CD4-positive, CD25-positive, alpha-beta regulatory T cell (primary cell): ENCODE measurements around the gene ABCC6. TPM values are rescaled to one million over a fixed set of nuclear protein-coding genes. Genes with fewer than 3 reads are reported as not detected.

Experiments used
- ATAC-seq, 2 donors: fragments of 150-1000 bp; cut with Tn5 transposase; one replicate each; pipeline ENCODE4 v1.10.0; 2021; ENCODE audit warnings: low read depth in 2 of 2, moderate number of reproducible peaks in 2 of 2, moderate library complexity in 1 of 2
- DNase-seq, 3 donors: peaks; one replicate each; pipeline versions ENCODE4 v3.0.0 to v3.0.0-alpha.2; 2012 to 2022; ENCODE audit warnings: mixed read lengths in 1 of 3
- H3K27ac ChIP-seq: one replicate; pipeline ENCODE4 v1.7.0; 2013; ENCODE audit warnings: mild to moderate bottlenecking, low read length; ENCODE audit not compliant: insufficient read depth, poor library complexity, severe bottlenecking
- H3K27me3 ChIP-seq: one replicate; pipeline ENCODE4 v1.7.0; 2013; ENCODE audit warnings: low read length; ENCODE audit not compliant: control insufficient read depth, insufficient read depth
- H3K36me3 ChIP-seq: one replicate; pipeline ENCODE4 v1.7.0; 2013; ENCODE audit warnings: mild to moderate bottlenecking, low read length, moderate library complexity; ENCODE audit not compliant: control insufficient read depth, insufficient read depth
- H3K4me1 ChIP-seq: 2 replicates; pipeline ENCODE4 v1.7.0; 2013; ENCODE audit warnings: mild to moderate bottlenecking, low read length; ENCODE audit not compliant: insufficient read depth, control insufficient read depth, poor library complexity, severe bottlenecking
- H3K4me3 ChIP-seq: one replicate; pipeline ENCODE4 v1.7.0; 2013; ENCODE audit warnings: low read depth, mild to moderate bottlenecking, low read length, moderate library complexity
- H3K9me3 ChIP-seq, 2 experiments: 1 replicate in 1 of 2; 2 replicates in 1 of 2; pipeline ENCODE4 v1.7.0; 2013; ENCODE audit warnings: low read length in 2 of 2, mild to moderate bottlenecking in 1 of 2, moderate library complexity in 1 of 2; ENCODE audit not compliant: control insufficient read depth in 2 of 2
- H3K27ac Mint-ChIP-seq, 3 donors: one replicate each; pipeline ENCODE4 v1.8.0; 2020 to 2022; ENCODE audit warnings: mild to moderate bottlenecking in 3 of 3, mixed read lengths in 3 of 3, moderate library complexity in 2 of 3
- H3K27me3 Mint-ChIP-seq: one replicate; pipeline ENCODE4 v1.8.0; 2022; ENCODE audit warnings: mild to moderate bottlenecking, mixed read lengths
- H3K36me3 Mint-ChIP-seq: one replicate; pipeline ENCODE4 v1.8.0; 2020; ENCODE audit warnings: mixed read lengths
- H3K4me1 Mint-ChIP-seq, 4 donors: one replicate each; pipeline ENCODE4 v1.8.0; 2020 to 2022; ENCODE audit warnings: mixed read lengths in 4 of 4, mild to moderate bottlenecking in 1 of 4
- H3K4me3 Mint-ChIP-seq, 4 donors: one replicate each; pipeline ENCODE4 v1.8.0; 2020 to 2022; ENCODE audit warnings: mild to moderate bottlenecking in 4 of 4, mixed read lengths in 4 of 4, moderate library complexity in 3 of 4
- H3K9me3 Mint-ChIP-seq, 7 donors: one replicate each; pipeline ENCODE4 v1.8.0; 2020 to 2022; ENCODE audit warnings: mixed read lengths in 7 of 7, mild to moderate bottlenecking in 3 of 7, moderate library complexity in 2 of 7
- polyA plus RNA-seq, 4 donors: library from polyadenylated mRNA; unstranded; fragments of 300-500 nt; fragmentation: Illumina TruSeq; gene quantifications; one replicate each; pipeline ENCODE4 v1.2.3, GENCODE V29; 2021
- total RNA-seq: library from RNA; stranded (reverse); gene quantifications from one replicate; pipeline ENCODE4 v1.2.3, GENCODE V29; 2022

The ABCC6 gene
- total and polyA plus RNA-seq, 5 donors from 2014 or later, result 0.09 to 0.25 (median 0.13) TPM; not detected in 1

- H3K36me3 ChIP-seq, result no peaks in the 10 kb centered on the region
- no peaks in the 10 kb centered on the region for H3K9me3 ChIP-seq
- no peak overlapping the region for H3K27ac ChIP-seq
- H3K4me3 ChIP-seq, result no peak overlapping the region
- Mint-ChIP-seq H3K4me3 (no peak overlapping the region), H3K9me3 (peaks cover 0 to 8% (median 0%) of the 10 kb centered on the region in 7 donors), H3K4me1 (no peaks in the 10 kb centered on the region), H3K36me3 (no peaks in the 10 kb centered on the region), H3K27ac (no peak overlapping the region), H3K27me3 (peaks cover 4% of the 10 kb centered on the region)
- no peaks in the 10 kb centered on the region for H3K27me3 ChIP-seq
- no peak for DNase-seq
- no peaks in the 10 kb centered on the region for H3K4me1 ChIP-seq
- ATAC-seq, result no peak
These were observed 50.3 kb downstream of the ABCC6 start for GRCh38 chr16:16172991-16173390.

- Histone ChIP-seq H3K27ac (no peak overlapping the region), H3K4me1 (no peaks in the 10 kb centered on the region), H3K4me3 (no peak overlapping the region), H3K27me3 (no peaks in the 10 kb centered on the region), H3K9me3 (no peaks in the 10 kb centered on the region), H3K36me3 (no peaks in the 10 kb centered on the region)
- DNase-seq (no peak), ATAC-seq (no peak)
- H3K36me3 Mint-ChIP-seq, result no peaks in the 10 kb centered on the region
- H3K27ac Mint-ChIP-seq, result no peak overlapping the region
- no peak overlapping the region for H3K4me3 Mint-ChIP-seq
- H3K4me1 Mint-ChIP-seq, result no peaks in the 10 kb centered on the region
- H3K27me3 Mint-ChIP-seq, result no peaks in the 10 kb centered on the region
- H3K9me3 Mint-ChIP-seq, result peaks cover 0 to 5% (median 0%) of the 10 kb centered on the region in 7 donors
These were observed 51.9 kb downstream of the ABCC6 start for GRCh38 chr16:16171332-16171919.

GRCh38 chr16:16169615-16170014, 53.7 kb downstream of the ABCC6 start:
- ATAC-seq, result no peak
- H3K27ac Mint-ChIP-seq, result no peak overlapping the region
- no peaks in the 10 kb centered on the region for H3K27me3 ChIP-seq
- H3K27me3 Mint-ChIP-seq, result no peaks in the 10 kb centered on the region
- H3K4me3 Mint-ChIP-seq, result no peak overlapping the region
- H3K9me3 Mint-ChIP-seq, result peaks cover 0 to 3% (median 0%) of the 10 kb centered on the region in 7 donors
- H3K4me1 Mint-ChIP-seq, result no peaks in the 10 kb centered on the region
- no peak overlapping the region for H3K4me3 ChIP-seq
- H3K36me3 Mint-ChIP-seq, result no peaks in the 10 kb centered on the region
- no peak for DNase-seq
- no peak overlapping the region for H3K27ac ChIP-seq
- H3K9me3 ChIP-seq, result no peaks in the 10 kb centered on the region
- no peaks in the 10 kb centered on the region for H3K36me3 ChIP-seq
- no peaks in the 10 kb centered on the region for H3K4me1 ChIP-seq

DNA sequence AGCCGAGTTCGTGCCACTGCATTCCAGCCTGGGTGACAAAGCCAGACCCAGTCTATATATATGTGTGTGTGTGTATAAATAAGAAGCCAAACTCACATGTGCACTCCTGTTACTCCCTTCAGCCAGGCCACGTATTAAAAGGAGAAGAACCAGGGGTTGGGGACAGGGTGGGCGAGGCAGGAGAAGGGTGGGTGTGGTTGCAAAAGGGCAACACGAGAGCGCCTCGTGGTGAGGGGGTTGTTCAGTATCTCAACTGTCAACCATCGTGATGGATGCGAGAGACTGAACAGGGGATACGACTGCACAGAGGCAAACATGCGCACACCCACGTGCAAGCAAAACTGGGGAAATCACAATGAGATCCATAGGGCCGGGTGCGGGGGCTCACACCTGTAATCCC, 54.9 kb downstream of the ABCC6 start:
- no peaks in the 10 kb centered on the region for H3K36me3 ChIP-seq
- no peaks in the 10 kb centered on the region for H3K27me3 ChIP-seq
- no peak overlapping the region for H3K4me3 ChIP-seq
- no peaks in the 10 kb centered on the region for H3K4me1 ChIP-seq
- no peak for ATAC-seq
- no peaks in the 10 kb centered on the region for H3K36me3 Mint-ChIP-seq
- peaks cover 0 to 3% (median 0%) of the 10 kb centered on the region in 7 donors for H3K9me3 Mint-ChIP-seq
- no peaks in the 10 kb centered on the region for H3K9me3 ChIP-seq
- DNase-seq, result no peak
- H3K27ac Mint-ChIP-seq, result no peak overlapping the region
- H3K4me3 Mint-ChIP-seq, result no peak overlapping the region
- no peaks in the 10 kb centered on the region for H3K4me1 Mint-ChIP-seq
- H3K27me3 Mint-ChIP-seq, result no peaks in the 10 kb centered on the region
- no peak overlapping the region for H3K27ac ChIP-seq

DNA sequence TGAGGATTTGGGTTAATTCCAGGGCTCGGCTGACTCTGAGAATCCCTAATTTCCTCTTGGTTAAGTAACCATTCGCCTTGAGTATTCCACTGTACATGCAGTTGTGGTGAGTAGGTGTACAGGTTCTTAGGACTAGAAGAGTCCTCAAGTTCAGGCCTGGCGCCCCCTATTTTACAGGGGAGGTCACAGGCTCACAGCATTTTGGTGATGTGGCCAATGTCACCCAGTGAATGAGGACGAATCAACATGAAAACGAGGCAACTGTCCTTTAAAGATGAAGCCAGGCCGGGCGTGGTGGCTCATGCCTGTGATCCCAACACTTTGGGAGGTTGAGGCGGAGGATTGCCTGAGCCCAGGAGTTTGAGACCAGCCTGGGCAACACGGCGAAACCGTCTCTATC, 55.4 kb downstream of the ABCC6 start:
- Mint-ChIP-seq H3K4me1 (no peaks in the 10 kb centered on the region), H3K27me3 (peaks cover 2% of the 10 kb centered on the region), H3K36me3 (no peaks in the 10 kb centered on the region), H3K9me3 (peaks cover 0 to 2% (median 0%) of the 10 kb centered on the region in 7 donors), H3K27ac (no peak overlapping the region), H3K4me3 (no peak overlapping the region)
- H3K27ac ChIP-seq, result no peak overlapping the region
- no peaks in the 10 kb centered on the region for H3K36me3 ChIP-seq
- H3K4me1 ChIP-seq, result no peaks in the 10 kb centered on the region
- H3K9me3 ChIP-seq, result no peaks in the 10 kb centered on the region
- H3K4me3 ChIP-seq, result no peak overlapping the region
- DNase-seq (no peak), ATAC-seq (no peak)
- H3K27me3 ChIP-seq, result no peaks in the 10 kb centered on the region

- H3K4me1 Mint-ChIP-seq, result no peaks in the 10 kb centered on the region
- ATAC-seq, result no peak
These were observed 56.3 kb downstream of the ABCC6 start for GRCh38 chr16:16166949-16167348.

GRCh38 chr16:16166085-16166484, 57.2 kb downstream of the ABCC6 start:
- H3K4me3 Mint-ChIP-seq, result no peak overlapping the region
- no peaks in the 10 kb centered on the region for H3K27me3 ChIP-seq
- no peak overlapping the region for H3K27ac Mint-ChIP-seq
- no peaks in the 10 kb centered on the region for H3K36me3 Mint-ChIP-seq
- ATAC-seq, result no peak
- no peak for DNase-seq
- no peaks in the 10 kb centered on the region for H3K4me1 ChIP-seq
- no peaks in the 10 kb centered on the region for H3K4me1 Mint-ChIP-seq
- H3K9me3 Mint-ChIP-seq, result peaks cover 0 to 4% (median 0%) of the 10 kb centered on the region in 7 donors
- no peaks in the 10 kb centered on the region for H3K36me3 ChIP-seq
- H3K9me3 ChIP-seq, result no peaks in the 10 kb centered on the region
- H3K27me3 Mint-ChIP-seq, result peaks cover 4% of the 10 kb centered on the region
- H3K27ac ChIP-seq, result no peak overlapping the region
- H3K4me3 ChIP-seq, result no peak overlapping the region

More at GRCh38 chr16:16166949-16167348, 56.3 kb downstream of the ABCC6 start:
- Mint-ChIP-seq H3K36me3 (no peaks in the 10 kb centered on the region), H3K4me3 (no peak overlapping the region), H3K27me3 (peaks cover 4% of the 10 kb centered on the region), H3K27ac (no peak overlapping the region), H3K9me3 (peaks cover 0 to 3% (median 0%) of the 10 kb centered on the region in 7 donors)
- H3K9me3 ChIP-seq, result no peaks in the 10 kb centered on the region
- no peak overlapping the region for H3K4me3 ChIP-seq
- no peaks in the 10 kb centered on the region for H3K36me3 ChIP-seq
- H3K4me1 ChIP-seq, result no peaks in the 10 kb centered on the region
- no peaks in the 10 kb centered on the region for H3K27me3 ChIP-seq
- DNase-seq, result no peak
- H3K27ac ChIP-seq, result no peak overlapping the region

DNA sequence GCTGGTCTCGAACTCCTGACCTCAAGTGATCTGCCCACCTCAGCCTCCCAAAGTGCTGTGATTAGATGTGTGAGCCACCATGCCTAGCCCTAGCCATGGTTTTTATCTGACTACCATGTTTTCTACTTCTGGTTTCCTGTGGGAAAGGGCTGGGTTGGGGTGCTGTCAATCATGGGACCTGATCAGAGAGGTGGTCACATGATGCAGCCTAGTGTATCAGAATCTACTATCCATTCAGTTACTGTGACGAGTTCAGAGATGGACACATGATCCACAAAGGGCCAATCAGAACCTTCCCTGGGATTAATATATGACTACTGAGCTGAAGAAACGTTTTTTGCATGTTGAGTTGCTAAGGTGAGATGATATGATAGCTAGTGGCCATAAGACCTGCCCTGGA, 59.1 kb downstream of the ABCC6 start:
- H3K36me3 ChIP-seq, result no peaks in the 10 kb centered on the region
- no peaks in the 10 kb centered on the region for H3K4me1 ChIP-seq
- Mint-ChIP-seq H3K36me3 (peaks cover 3% of the 10 kb centered on the region), H3K4me3 (no peak overlapping the region), H3K4me1 (no peaks in the 10 kb centered on the region), H3K27ac (no peak overlapping the region), H3K27me3 (peaks cover 4% of the 10 kb centered on the region), H3K9me3 (peaks cover 0 to 12% (median 2%) of the 10 kb centered on the region in 7 donors)
- DNase-seq (no peak), ATAC-seq (no peak)
- H3K4me3 ChIP-seq, result no peak overlapping the region
- H3K9me3 ChIP-seq, result peaks cover 3 to 11% of the 10 kb centered on the region in 2 experiments
- H3K27ac ChIP-seq, result no peak overlapping the region
- no peaks in the 10 kb centered on the region for H3K27me3 ChIP-seq
